ENCODE measurements around the gene GJA3. TPM values are rescaled to one million over a fixed set of nuclear protein-coding genes. Genes with fewer than 3 reads are reported as not detected.

The GJA3 gene
- total RNA-seq, 1 donor from 2014 or later, result not detected

GRCh38 chr13:20130652-20131051 is 30.2 kb downstream of the GJA3 start:
- TF ChIP-seq CTCF (IDR thresholded peaks at IDR 0.05; ENCODE audit: unreplicated experiment), result no peak
- no peaks in the 10 kb centered on the region for H3K27me3 Mint-ChIP-seq (ENCODE audit: unreplicated experiment)
- H3K4me3 Mint-ChIP-seq (ENCODE audit: unreplicated experiment), result no peak overlapping the region
- no peaks in the 10 kb centered on the region for H3K4me1 Mint-ChIP-seq (ENCODE audit: unreplicated experiment)
- H3K36me3 Mint-ChIP-seq (ENCODE audit: low read depth, unreplicated experiment), result no peaks in the 10 kb centered on the region
- H3K27ac Mint-ChIP-seq (ENCODE audit: unreplicated experiment), result no peak overlapping the region
- no peaks in the 10 kb centered on the region for H3K9me3 Mint-ChIP-seq (ENCODE audit: unreplicated experiment)
- no peak for DNase-seq (ENCODE audit: low spot score)

GRCh38 chr13:20130012-20130411 is 30.8 kb downstream of the GJA3 start:
- Mint-ChIP-seq H3K36me3 (ENCODE audit: low read depth, unreplicated experiment) (no peaks in the 10 kb centered on the region), H3K27me3 (ENCODE audit: unreplicated experiment) (no peaks in the 10 kb centered on the region), H3K4me1 (ENCODE audit: unreplicated experiment) (no peaks in the 10 kb centered on the region), H3K4me3 (ENCODE audit: unreplicated experiment) (no peak overlapping the region), H3K9me3 (ENCODE audit: unreplicated experiment) (no peaks in the 10 kb centered on the region), H3K27ac (ENCODE audit: unreplicated experiment) (no peak overlapping the region)
- TF ChIP-seq CTCF (IDR thresholded peaks at IDR 0.05; ENCODE audit: unreplicated experiment), result no peak
- no peak for DNase-seq (ENCODE audit: low spot score)

GRCh38 chr13:20129076-20129475 is 31.8 kb downstream of the GJA3 start:
- Mint-ChIP-seq H3K27me3 (ENCODE audit: unreplicated experiment) (no peaks in the 10 kb centered on the region), H3K36me3 (ENCODE audit: low read depth, unreplicated experiment) (no peaks in the 10 kb centered on the region), H3K4me3 (ENCODE audit: unreplicated experiment) (no peak overlapping the region), H3K4me1 (ENCODE audit: unreplicated experiment) (no peaks in the 10 kb centered on the region), H3K27ac (ENCODE audit: unreplicated experiment) (no peak overlapping the region), H3K9me3 (ENCODE audit: unreplicated experiment) (no peaks in the 10 kb centered on the region)
- TF ChIP-seq CTCF (IDR thresholded peaks at IDR 0.05; ENCODE audit: unreplicated experiment), result no peak
- no peak for DNase-seq (ENCODE audit: low spot score)

GRCh38 chr13:20128459-20128931 is 32.4 kb downstream of the GJA3 start:
- H3K4me3 Mint-ChIP-seq (ENCODE audit: unreplicated experiment), result no peak overlapping the region
- no peaks in the 10 kb centered on the region for H3K27me3 Mint-ChIP-seq (ENCODE audit: unreplicated experiment)
- no peak for TF ChIP-seq CTCF (IDR thresholded peaks at IDR 0.05; ENCODE audit: unreplicated experiment)
- no peaks in the 10 kb centered on the region for H3K36me3 Mint-ChIP-seq (ENCODE audit: low read depth, unreplicated experiment)
- H3K9me3 Mint-ChIP-seq (ENCODE audit: unreplicated experiment), result no peaks in the 10 kb centered on the region
- H3K27ac Mint-ChIP-seq (ENCODE audit: unreplicated experiment), result no peak overlapping the region
- DNase-seq (ENCODE audit: low spot score), result no peak
- H3K4me1 Mint-ChIP-seq (ENCODE audit: unreplicated experiment), result no peaks in the 10 kb centered on the region

GRCh38 chr13:20127562-20128458 is 33.0 kb downstream of the GJA3 start:
- Mint-ChIP-seq H3K4me3 (ENCODE audit: unreplicated experiment) (peak overlapping the region; percentile 47), H3K4me1 (ENCODE audit: unreplicated experiment) (no peaks in the 10 kb centered on the region), H3K36me3 (ENCODE audit: low read depth, unreplicated experiment) (no peaks in the 10 kb centered on the region), H3K27ac (ENCODE audit: unreplicated experiment) (no peak overlapping the region), H3K27me3 (ENCODE audit: unreplicated experiment) (no peaks in the 10 kb centered on the region), H3K9me3 (ENCODE audit: unreplicated experiment) (no peaks in the 10 kb centered on the region)
- TF ChIP-seq CTCF (IDR thresholded peaks at IDR 0.05; ENCODE audit: unreplicated experiment), result no peak
- peak; percentile 51 for DNase-seq (ENCODE audit: low spot score)
